ENCODE results near the gene ACTR2. TPM values are rescaled to one million over a fixed set of nuclear protein-coding genes. Genes with fewer than 3 reads are reported as not detected.

ACTR2 gene
- total RNA-seq, 2 experiments from 2014 or later: 128 to 130 TPM

GRCh38 chr2:65227020-65227455 lies 593 bp upstream of the ACTR2 start:
- DNase-seq: peak in 1 of 14 experiments; percentile 10
- no peaks in the 10 kb centered on the region for H3K27me3 Mint-ChIP-seq
- no peaks in the 10 kb centered on the region for H3K9me3 Mint-ChIP-seq
- peak overlapping the region; percentile 76 for H3K4me3 ChIP-seq (ENCODE audit: low read length)
- H3K27ac Mint-ChIP-seq: peak overlapping the region; percentile 98
- no peaks in the 10 kb centered on the region for H3K27me3 ChIP-seq (ENCODE audit: control insufficient read depth in 1 of 2, insufficient read depth in 2 of 2, low read length in 2 of 2)
- no peaks in the 10 kb centered on the region for H3K9me3 ChIP-seq (ENCODE audit: control insufficient read depth in 1 of 2, insufficient read depth in 1 of 2, low read length in 2 of 2)
- ChIA-PET CTCF (interaction anchor here (0.6 to 1.8 kb wide), 5 partner anchors 38 to 348 kb away, joined by 3 to 5 read pairs (median 4); partner anchors contain the start of gene RAB1A), POLR2A (interaction anchor here (0.7 to 2.1 kb wide), 35 partner anchors 9 to 1638 kb away, joined by 3 to 55 read pairs (median 5); partner anchors contain the start of genes AFTPH, CEP68, MDH1 and RAB1A)
- no peak for TF ChIP-seq CTCF (IDR thresholded peaks at IDR 0.05)
- ATAC-seq (ENCODE audit: poor library complexity): no peak
- H3K36me3 ChIP-seq (ENCODE audit: insufficient read depth, low read length): peaks cover 9% of the 10 kb centered on the region
- H3K4me1 Mint-ChIP-seq (ENCODE audit: low read depth): peaks cover 47% of the 10 kb centered on the region
- peak overlapping the region; percentile 100 for H3K4me3 Mint-ChIP-seq
- H3K4me1 ChIP-seq (ENCODE audit: insufficient read depth, low read length): peaks cover 33% of the 10 kb centered on the region
- intact Hi-C loops (cut with DNase I, micrococcal nuclease): loop anchor here (2.0 to 10.0 kb wide), 7 partner anchors 95 to 1638 kb away; partner anchors contain the start of genes CEP68 (in 2 of the 2), MDH1 (in 1 of the 2), PELI1 (in 1 of the 2) and RAB1A (in 1 of the 2)
- H3K36me3 Mint-ChIP-seq (ENCODE audit: low read depth): peaks cover 33% of the 10 kb centered on the region
- peak overlapping the region; percentile 97 to 98 for H3K27ac ChIP-seq (ENCODE audit: low read depth in 1 of 2, low read length in 2 of 2)

- H3K9me3 Mint-ChIP-seq: no peaks in the 10 kb centered on the region
- DNase-seq (peak in 9 of 14 experiments; percentile 16 to 80 (median 47)), ATAC-seq (ENCODE audit: poor library complexity) (peak; percentile 52)
- ChIA-PET CTCF (interaction anchor here (0.7 to 1.5 kb wide), 3 partner anchors 14 to 100 kb away, joined by 3 to 4 read pairs (median 3); partner anchors contain the start of gene RAB1A), POLR2A (interaction anchor here (0.7 to 2.1 kb wide), 14 partner anchors 8 to 1640 kb away, joined by 3 to 55 read pairs (median 8); partner anchors contain the start of genes CEP68, MDH1, RAB1A and SERTAD2)
- H3K4me1 Mint-ChIP-seq (ENCODE audit: low read depth): peaks cover 57% of the 10 kb centered on the region
- peak overlapping the region; percentile 97 for H3K4me3 Mint-ChIP-seq
- H3K27ac Mint-ChIP-seq: peak overlapping the region; percentile 98
- peak overlapping the region; percentile 76 for H3K4me3 ChIP-seq (ENCODE audit: low read length)
- no peaks in the 10 kb centered on the region for H3K27me3 ChIP-seq (ENCODE audit: control insufficient read depth in 1 of 2, insufficient read depth in 2 of 2, low read length in 2 of 2)
- peaks cover 9% of the 10 kb centered on the region for H3K36me3 ChIP-seq (ENCODE audit: insufficient read depth, low read length)
- peak overlapping the region; percentile 97 to 98 for H3K27ac ChIP-seq (ENCODE audit: low read depth in 1 of 2, low read length in 2 of 2)
- H3K27me3 Mint-ChIP-seq: no peaks in the 10 kb centered on the region
- peaks cover 42% of the 10 kb centered on the region for H3K4me1 ChIP-seq (ENCODE audit: insufficient read depth, low read length)
- H3K9me3 ChIP-seq (ENCODE audit: control insufficient read depth in 1 of 2, insufficient read depth in 1 of 2, low read length in 2 of 2): no peaks in the 10 kb centered on the region
- peaks cover 41% of the 10 kb centered on the region for H3K36me3 Mint-ChIP-seq (ENCODE audit: low read depth)
- intact Hi-C loops (cut with DNase I, micrococcal nuclease): loop anchor here (2.0 to 10.0 kb wide), 7 partner anchors 96 to 1391 kb away; partner anchors contain the start of genes CEP68 (in 2 of the 2), RAB1A (in 2 of the 2), PELI1 (in 1 of the 2) and SPRED2 (in 1 of the 2)
- no peak for TF ChIP-seq CTCF (IDR thresholded peaks at IDR 0.05)
Measured at GRCh38 chr2:65228263-65228750, 676 bp downstream of the ACTR2 start.

GRCh38 chr2:65231121-65231520 lies 3.5 kb downstream of the ACTR2 start:
- Histone ChIP-seq H3K4me1 (ENCODE audit: insufficient read depth, low read length) (peaks cover 62% of the 10 kb centered on the region), H3K27ac (ENCODE audit: low read depth in 1 of 2, low read length in 2 of 2) (no peak overlapping the region), H3K36me3 (ENCODE audit: insufficient read depth, low read length) (peaks cover 17% of the 10 kb centered on the region), H3K4me3 (ENCODE audit: low read length) (no peak overlapping the region), H3K27me3 (ENCODE audit: control insufficient read depth in 1 of 2, insufficient read depth in 2 of 2, low read length in 2 of 2) (no peaks in the 10 kb centered on the region), H3K9me3 (ENCODE audit: control insufficient read depth in 1 of 2, insufficient read depth in 1 of 2, low read length in 2 of 2) (no peaks in the 10 kb centered on the region)
- ChIA-PET CTCF (no interaction called here), POLR2A (no interaction called here)
- Mint-ChIP-seq H3K4me3 (peak overlapping the region; percentile 42), H3K9me3 (no peaks in the 10 kb centered on the region), H3K27ac (peak overlapping the region; percentile 34), H3K36me3 (ENCODE audit: low read depth) (peaks cover 58% of the 10 kb centered on the region), H3K4me1 (ENCODE audit: low read depth) (peaks cover 79% of the 10 kb centered on the region), H3K27me3 (no peaks in the 10 kb centered on the region)
- DNase-seq (no peak), ATAC-seq (ENCODE audit: poor library complexity) (no peak)
- intact Hi-C loops (cut with DNase I, micrococcal nuclease): no loop called here
- TF ChIP-seq CTCF (IDR thresholded peaks at IDR 0.05): no peak
